ENCODE measurements around the gene UQCRC1. TPM values are rescaled to one million over a fixed set of nuclear protein-coding genes. Genes with fewer than 3 reads are reported as not detected.

UQCRC1 gene
- total RNA-seq, 1 experiment from 2014 or later = 243 TPM

DNA sequence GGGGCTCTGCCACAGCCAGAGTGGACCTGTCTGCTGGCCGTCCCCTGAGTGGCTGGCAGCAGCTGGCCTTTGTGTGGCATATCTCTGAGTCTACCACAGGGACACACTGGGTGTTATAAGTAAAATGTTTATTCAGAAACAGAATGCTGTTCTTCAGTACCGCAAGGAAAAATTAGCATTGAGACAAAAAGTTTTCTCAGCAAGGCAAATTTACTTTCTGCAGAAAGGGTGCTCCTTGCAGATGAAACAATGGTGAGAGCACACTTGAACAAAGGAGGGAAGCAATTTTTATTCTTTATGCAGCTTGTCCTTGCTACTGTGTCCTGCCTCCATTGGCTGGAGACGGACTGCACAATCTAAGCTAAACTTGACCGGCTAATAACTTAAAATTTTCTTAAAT is 8.1 kb upstream of the UQCRC1 start:
- H3K9me3 ChIP-seq = no peaks in the 10 kb centered on the region
- no peak for DNase-seq
- no peaks in the 10 kb centered on the region for H3K27me3 ChIP-seq
- H3K4me3 ChIP-seq = no peak overlapping the region
- no peaks in the 10 kb centered on the region for H3K36me3 ChIP-seq

DNA sequence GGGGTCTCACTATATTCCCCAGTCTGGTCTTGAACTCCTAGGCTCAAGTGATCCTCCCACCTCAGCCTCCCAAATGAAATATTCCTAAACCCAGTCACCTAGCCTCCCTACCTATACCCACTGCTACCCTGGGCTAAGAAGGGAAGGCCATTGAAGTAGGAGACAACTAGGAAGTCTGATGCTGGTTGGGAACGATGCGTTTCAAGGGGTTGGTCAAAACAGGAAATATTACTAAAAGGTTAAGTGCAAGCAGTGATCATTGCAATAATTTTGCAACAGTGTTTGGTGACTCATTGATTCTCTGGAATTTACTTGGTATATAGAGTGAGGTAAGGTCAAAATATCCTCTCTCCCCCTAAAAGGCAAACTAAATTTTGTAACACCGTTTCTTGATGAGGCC is 4.6 kb upstream of the UQCRC1 start:
- H3K4me3 ChIP-seq = no peak overlapping the region
- no peaks in the 10 kb centered on the region for H3K36me3 ChIP-seq
- no peaks in the 10 kb centered on the region for H3K27me3 ChIP-seq
- H3K9me3 ChIP-seq = no peaks in the 10 kb centered on the region
- DNase-seq = no peak

DNA sequence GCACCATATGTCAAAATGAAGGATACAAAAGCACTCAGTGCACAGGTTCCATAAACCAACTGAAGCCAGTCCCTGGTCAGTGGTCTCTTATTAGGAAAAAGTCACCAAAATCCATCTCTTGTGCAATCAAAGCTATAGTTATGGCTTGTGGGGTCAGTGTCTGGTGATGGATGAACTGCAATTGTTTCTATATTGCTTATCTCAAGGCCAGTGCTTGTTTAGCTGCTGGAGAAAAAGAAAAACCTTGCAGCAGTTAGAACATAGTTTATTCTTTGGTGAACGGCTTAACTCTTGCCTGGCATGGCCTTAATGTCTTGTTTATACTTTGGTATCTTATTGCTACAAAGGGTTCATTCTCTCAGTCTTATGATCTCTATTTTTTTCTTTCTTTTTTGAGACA is 2.9 kb upstream of the UQCRC1 start:
- no peak for DNase-seq
- no peaks in the 10 kb centered on the region for H3K9me3 ChIP-seq
- no peaks in the 10 kb centered on the region for H3K36me3 ChIP-seq
- H3K27me3 ChIP-seq = no peaks in the 10 kb centered on the region
- H3K4me3 ChIP-seq = no peak overlapping the region

DNA sequence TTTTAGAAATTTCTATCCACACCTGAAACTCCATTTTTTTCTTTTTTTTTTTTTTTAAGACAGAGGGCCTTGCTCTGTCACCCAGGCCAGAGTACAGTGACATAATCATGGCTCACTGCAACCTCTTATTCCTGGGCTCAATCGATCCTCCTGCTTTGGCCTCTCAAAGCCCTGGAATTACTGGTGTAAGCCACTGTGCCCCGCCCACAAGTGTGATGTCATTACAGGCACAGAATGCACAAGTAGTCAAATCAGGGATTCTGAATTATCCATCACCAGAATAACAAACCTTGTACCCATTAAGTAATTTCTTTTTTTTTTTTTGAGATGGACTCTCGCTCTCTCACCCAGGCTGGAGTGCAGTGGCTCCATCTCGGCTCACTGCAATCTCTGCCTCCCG is 1.9 kb downstream of the UQCRC1 start:
- no peak for DNase-seq
- Histone ChIP-seq H3K4me3 (no peak overlapping the region), H3K36me3 (peaks cover 14% of the 10 kb centered on the region), H3K9me3 (no peaks in the 10 kb centered on the region), H3K27me3 (no peaks in the 10 kb centered on the region)

DNA sequence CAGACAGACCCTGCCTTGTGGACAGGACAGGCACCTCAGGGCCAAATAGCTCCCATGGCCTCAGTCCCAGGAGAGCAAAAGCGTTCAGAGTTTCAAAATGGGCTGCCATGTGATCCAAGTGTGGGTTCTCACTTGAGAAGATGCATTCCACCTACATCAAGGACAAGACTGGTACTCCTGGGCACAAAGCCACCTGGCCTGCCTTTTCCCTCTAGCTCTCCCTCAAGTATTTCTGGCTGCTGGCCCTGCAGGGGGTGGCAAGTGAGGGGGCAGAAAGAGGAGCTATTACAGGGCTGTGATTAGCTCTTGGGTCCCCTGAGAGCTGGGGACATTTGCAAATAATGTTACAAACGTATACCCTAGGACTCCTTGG is 7.8 kb downstream of the UQCRC1 start:
- Histone ChIP-seq H3K27me3 (no peaks in the 10 kb centered on the region), H3K9me3 (no peaks in the 10 kb centered on the region), H3K4me3 (no peak overlapping the region), H3K36me3 (peaks cover 32% of the 10 kb centered on the region)
- DNase-seq = no peak

DNA sequence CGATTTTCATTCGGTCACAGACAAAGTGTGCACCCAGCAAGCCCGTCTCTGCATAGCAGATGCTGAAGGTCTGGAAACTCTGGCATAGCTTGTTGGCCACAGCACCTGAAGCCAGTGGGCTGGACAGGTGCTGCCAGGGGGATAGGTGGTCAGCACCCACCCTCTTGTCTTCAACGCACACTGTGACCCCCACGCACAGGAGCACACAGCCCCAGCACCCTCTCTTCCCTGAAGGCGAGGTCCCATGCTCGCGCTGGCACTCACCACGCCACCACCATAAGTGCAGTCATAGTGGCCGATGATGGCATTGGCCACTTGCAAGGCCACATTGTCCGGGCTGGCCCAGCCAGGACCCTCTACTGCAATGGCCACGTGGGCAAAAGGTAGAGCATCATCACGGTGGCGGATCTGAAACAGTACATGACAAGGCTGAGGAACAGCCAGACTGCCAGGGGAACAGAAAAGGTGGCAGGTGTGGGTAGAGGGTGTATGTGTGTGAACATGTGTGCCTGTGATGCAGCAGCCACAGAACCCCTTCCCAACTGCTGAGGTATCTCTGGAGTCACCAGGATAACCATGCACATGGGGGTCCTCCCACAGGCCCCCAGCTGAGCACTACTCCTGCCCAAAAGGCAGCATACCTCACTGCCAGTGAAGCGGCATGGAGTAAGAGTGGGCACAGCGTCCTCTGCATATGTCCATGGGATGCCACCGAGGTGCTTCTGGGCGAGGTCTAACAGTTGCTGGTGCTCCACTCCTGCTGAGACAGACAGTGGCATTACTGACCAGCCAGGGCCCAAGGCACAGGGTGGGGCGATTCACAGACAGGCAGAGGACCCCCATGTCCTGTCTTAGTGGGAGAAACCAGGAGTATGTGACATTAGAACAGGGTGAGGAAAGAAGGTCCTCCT is 8.5 kb downstream of the UQCRC1 start:
- H3K9me3 ChIP-seq = no peaks in the 10 kb centered on the region
- no peaks in the 10 kb centered on the region for H3K27me3 ChIP-seq
- H3K36me3 ChIP-seq = peaks cover 32% of the 10 kb centered on the region
- H3K4me3 ChIP-seq = no peak overlapping the region
- no peak for DNase-seq

DNA sequence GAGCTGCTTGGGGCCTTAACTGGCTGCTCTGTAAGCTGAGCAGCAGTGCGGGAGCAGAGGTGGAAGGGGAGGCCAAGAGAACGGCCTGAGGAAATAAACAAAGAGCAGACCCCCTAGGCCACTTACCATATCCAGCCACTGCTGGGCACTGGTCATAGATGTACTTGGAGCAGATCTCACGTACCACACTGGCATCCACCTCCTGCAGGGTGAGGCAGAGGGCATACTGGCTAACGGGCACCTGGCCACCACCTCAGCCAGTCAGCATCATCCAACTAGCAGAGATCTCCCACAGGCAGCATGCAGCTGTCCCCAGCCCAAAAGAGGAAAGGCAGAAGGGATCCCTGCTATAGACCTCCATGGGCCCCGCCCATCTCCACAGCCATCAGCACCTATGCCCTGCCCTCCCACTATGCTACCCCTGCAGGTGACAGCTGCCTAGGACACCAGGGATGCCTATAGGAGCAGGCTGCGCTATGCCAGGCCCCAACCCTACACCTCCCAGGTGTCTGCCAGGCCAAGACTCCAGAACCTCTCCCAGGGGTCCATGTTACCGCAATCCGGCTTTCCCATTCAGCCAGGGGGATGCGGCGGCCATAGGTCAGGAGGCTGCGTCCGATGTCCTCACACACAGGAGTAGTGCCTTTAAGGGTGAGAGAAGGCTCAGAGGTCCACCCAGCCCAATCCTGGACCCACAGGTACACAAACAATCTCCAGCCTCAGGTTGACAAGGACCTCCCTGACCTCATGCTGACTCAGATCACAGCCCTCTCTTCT is 9.7 kb downstream of the UQCRC1 start:
- Histone ChIP-seq H3K36me3 (peaks cover 22% of the 10 kb centered on the region), H3K9me3 (no peaks in the 10 kb centered on the region), H3K4me3 (no peak overlapping the region), H3K27me3 (no peaks in the 10 kb centered on the region)
- DNase-seq = no peak

DNA sequence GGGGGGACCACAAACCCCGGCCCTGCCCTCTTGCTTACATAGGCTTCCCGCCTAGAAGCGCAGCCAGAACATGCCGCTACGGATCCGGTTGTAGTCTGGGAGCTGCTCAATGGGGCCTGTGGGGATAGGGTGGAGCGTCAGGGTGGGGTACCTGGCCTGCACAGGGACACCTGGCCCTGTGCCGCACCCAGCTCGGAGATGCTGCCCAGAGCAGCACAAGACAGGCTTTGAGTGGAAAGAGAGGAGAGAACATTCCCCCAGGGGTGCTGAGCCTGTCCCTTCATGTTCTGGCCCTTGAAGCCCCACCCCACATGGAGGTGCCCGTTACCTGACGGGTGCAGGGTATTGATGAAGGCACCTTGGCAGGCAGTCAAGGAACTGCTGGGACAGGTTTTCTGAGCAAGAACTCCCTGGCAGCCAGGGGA is 10.4 kb downstream of the UQCRC1 start:
- no peaks in the 10 kb centered on the region for H3K27me3 ChIP-seq
- H3K36me3 ChIP-seq = peaks cover 22% of the 10 kb centered on the region
- no peak for DNase-seq
- H3K4me3 ChIP-seq = no peak overlapping the region
- H3K9me3 ChIP-seq = no peaks in the 10 kb centered on the region

DNA sequence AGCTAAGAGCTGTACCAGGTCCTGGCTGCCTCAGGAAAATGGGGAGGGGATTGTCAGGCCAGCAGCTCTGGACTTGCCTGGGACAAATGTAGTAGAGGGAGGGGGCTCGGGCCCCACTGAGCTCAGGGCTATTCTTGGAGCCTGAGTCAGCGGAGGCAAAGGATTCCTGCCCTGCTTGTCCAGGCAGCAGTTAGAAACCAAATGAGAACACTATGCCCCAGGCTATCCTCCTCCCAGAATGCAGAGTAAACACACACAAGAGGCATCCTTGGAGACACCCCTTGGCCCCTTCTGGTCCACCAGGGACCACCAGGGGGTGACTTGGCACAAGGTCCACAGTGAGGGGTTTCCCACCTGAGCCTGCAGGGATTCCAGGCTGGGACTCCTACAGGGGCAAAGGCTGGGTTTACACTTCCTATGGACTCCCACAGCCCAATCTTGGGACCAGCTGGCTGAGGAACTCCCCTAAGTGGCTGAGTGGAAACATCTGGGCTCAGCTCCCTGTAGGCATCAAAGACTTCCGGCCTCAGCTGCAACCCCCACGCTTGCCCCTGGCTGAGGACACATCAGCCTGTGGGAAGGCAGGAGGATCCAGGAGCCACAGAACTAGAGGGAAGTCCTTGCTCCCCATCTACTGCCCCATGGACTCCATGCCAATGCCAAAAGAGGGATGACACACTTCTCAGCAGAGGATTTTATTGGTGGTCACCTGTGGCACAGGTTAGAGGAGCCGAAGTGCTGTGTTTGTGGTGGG is 10.9 kb downstream of the UQCRC1 start:
- Histone ChIP-seq H3K27me3 (no peaks in the 10 kb centered on the region), H3K36me3 (peaks cover 22% of the 10 kb centered on the region), H3K9me3 (no peaks in the 10 kb centered on the region), H3K4me3 (no peak overlapping the region)
- DNase-seq = peak; percentile 83

DNA sequence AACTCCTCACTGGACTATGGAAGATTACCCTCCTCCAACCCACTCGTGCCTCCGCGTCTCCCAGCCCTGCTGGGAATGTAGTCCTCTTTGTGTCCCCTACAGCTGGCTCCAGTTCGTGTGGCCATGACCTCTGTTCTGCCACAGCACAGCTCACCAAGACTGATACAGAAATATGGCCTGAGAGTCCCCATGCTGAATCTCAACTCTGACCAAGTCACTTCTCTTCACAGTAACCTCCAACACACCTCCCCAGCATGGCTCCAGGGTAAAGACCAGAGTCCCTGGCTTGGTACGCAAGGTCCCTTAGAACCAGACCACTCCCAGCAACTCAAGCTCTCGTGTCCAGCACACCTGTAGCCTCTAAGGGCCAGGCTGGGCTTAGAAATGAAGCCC is 12.0 kb downstream of the UQCRC1 start:
- no peaks in the 10 kb centered on the region for H3K9me3 ChIP-seq
- H3K4me3 ChIP-seq = no peak overlapping the region
- no peaks in the 10 kb centered on the region for H3K27me3 ChIP-seq
- DNase-seq = no peak
- H3K36me3 ChIP-seq = peaks cover 17% of the 10 kb centered on the region

DNA sequence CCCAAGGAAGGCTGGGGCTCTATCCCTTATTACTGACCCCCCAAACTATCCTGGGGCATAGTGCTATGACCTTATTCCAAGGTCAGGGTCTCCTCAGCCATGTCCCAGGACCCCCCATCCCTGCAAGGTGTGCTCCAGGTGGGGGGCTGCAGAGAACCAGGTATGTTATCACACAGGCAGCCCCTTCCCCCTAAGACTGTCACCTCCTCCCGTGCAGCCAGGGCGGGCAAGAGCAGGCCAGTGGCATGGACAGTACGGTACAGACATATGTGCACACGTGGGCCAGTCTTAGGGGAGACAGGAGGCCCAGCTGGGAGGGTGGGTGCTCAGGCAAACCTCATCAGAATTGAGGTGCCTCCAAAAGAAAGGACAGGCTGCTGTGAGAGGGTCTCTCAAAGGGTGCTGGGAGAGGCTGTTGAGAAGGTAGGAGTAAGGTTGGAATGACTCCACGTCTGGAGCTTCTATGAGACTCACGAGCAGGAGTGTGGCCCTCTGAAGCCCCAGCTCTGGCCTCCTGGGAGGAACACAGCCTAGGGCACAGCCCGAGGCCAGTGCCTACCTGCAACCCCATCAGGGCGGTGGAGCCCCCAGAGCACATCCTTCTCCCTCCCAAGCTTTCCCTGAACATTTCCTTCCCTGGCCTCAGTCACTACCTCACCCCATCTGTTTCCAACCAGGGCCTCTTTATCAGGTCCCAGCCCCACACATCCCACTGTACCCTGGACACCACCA is 12.6 kb downstream of the UQCRC1 start:
- no peak for DNase-seq
- Histone ChIP-seq H3K4me3 (no peak overlapping the region), H3K36me3 (peaks cover 17% of the 10 kb centered on the region), H3K27me3 (no peaks in the 10 kb centered on the region), H3K9me3 (no peaks in the 10 kb centered on the region)

DNA sequence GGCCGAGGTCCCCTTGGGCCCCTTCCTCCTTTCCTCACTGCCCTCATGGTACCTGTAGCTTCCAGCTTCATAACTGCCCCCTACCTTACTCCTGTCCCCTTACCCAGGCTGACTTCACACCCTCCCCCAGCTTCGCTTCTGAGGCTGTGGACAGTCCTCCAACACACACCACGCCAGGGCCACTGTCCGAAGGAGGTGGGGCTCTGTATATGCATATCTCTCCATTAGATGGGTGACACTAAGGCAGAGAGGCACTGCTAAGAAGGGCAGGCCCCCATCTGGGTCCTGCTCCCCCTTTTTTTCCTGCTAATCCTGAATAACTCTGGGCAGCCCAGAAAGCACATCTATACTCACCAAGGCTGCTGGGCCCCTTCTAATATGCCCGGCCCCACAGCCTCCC is 13.3 kb downstream of the UQCRC1 start:
- Histone ChIP-seq H3K4me3 (no peak overlapping the region), H3K36me3 (peaks cover 17% of the 10 kb centered on the region), H3K9me3 (no peaks in the 10 kb centered on the region), H3K27me3 (no peaks in the 10 kb centered on the region)
- no peak for DNase-seq

DNA sequence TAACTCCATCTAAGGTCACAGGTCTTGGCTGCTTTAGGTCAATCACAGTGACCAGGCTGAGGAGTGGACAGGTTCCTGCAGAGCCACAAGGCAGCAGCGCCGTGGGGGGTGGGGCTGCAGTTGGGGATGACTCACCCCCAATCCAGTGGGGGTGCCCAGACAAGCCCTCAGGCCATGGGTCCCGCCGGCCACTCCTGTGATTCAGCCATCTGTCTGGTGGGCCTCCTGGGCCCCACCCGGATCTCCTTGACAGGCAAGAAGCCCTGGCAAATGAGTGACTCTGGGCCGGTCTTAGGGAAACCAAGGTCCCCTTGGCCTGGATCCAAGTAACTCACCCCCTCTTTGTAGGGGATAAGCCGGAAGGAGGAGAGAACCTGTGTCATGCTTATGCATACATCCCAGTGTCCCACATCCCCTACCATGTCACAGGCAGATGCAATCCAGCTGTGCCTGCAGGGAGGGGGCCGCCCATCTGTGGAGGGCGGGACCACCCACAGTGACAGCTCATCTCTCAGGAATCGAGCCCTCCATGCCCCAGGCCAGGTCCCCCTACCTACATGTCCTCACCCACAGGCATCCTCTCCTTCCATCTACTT is 13.8 kb downstream of the UQCRC1 start:
- Histone ChIP-seq H3K4me3 (no peak overlapping the region), H3K36me3 (peaks cover 17% of the 10 kb centered on the region), H3K9me3 (no peaks in the 10 kb centered on the region), H3K27me3 (no peaks in the 10 kb centered on the region)
- DNase-seq = peak; percentile 75

DNA sequence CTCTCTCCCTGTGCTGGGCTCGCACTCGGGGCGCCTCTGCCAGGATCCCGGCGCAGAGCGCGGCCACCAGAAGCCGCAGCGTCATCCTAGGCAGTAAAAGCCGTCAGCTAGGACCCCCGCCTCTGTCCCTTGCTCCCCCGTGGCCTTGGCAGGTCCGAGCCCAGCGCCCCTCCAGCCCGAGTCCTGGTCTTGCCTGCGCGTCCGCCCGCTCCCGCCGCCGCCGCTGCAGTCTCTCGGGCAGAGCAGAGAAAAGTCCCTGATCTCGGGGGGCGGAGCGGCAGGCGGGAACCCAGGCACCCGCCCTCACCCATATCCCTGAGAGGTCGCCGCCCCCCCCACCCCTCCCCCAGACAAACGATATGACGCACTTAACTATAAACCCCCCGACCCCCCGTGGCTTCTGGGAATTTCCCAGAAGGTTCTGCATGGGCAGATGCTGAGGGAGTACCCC is 14.3 kb downstream of the UQCRC1 start, which contains the start of gene COL7A1:
TSS of gene COL7A1 (minus strand) at position 255 of the 451 bp plus-strand sequence. CDS start at position 85, 170 bp downstream.
- DNase-seq = no peak

DNA sequence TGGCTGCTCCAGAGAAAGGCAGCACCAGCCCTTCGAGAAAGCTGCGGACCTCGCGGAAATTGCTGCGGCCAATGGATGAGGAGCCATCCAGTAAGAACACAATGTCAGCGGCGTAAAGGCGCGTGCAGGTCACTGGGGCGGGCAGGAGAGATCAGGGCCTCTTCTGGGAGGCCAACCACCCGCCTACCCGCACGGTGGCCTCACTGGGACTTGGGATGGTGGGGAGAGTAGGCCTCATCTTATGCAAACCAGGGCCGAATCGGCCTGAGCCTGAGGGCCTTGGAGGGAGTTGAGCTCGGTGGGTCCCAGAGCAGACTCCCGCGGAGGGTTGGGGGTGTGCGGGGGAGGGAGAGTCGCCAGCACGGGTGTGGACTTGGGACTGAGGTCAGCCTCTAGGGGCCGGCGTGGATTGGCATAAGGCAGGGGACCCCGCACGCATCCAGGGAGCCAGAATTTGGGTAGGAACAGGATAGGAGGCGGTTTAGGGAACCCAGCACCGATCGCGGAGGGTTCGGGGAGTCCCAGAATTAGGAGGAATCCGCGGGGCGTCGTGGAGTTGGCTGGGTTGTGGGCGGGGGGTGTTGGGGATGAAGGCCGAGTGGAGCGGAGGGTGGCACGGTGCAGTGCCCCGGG is 14.9 kb downstream of the UQCRC1 start:
- DNase-seq = no peak
- Histone ChIP-seq H3K36me3 (peaks cover 13% of the 10 kb centered on the region), H3K27me3 (no peaks in the 10 kb centered on the region), H3K9me3 (no peaks in the 10 kb centered on the region), H3K4me3 (no peak overlapping the region)

More for the DNA sequence above, 14.3 kb downstream of the UQCRC1 start, which contains the start of gene COL7A1:
- Histone ChIP-seq H3K27me3 (no peaks in the 10 kb centered on the region), H3K4me3 (no peak within 1 kb of the TSS), H3K36me3 (peaks cover 14% of the 10 kb centered on the region), H3K9me3 (no peaks in the 10 kb centered on the region)

All from MG63 (cell line).